HG03354 (cell line): Measurements from ENCODE around the gene PHOSPHO1.

ENCODE experiments used
- ATAC-seq: cut with Tn5 transposase; IDR thresholded peaks from one replicate; pipeline ENCODE4 v1.9.1; 2021; ENCODE audit warnings: mild to moderate bottlenecking; ENCODE audit not compliant: unreplicated experiment, poor library complexity, severe bottlenecking

PHOSPHO1 gene

DNA sequence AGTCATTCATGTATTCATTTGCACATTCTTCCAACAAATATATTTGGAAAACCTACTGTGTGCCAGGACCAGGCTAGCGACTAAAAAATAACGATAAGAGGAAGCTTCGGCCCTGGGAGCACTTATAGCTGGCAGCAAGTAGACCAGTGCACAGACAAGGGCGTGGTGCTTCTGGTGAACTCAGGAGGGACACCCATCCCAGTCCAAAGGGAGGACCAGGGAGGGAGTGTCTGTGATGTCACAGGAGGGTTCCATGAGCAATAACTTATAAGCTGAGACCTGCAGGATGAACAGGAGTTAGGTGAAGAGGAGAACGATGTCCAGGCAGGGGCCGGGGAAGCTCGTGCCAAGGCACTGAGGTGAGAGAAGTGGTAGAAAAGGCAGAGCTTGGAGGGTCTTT, 17.4 kb upstream of the PHOSPHO1 start:
- no peak for ATAC-seq

DNA sequence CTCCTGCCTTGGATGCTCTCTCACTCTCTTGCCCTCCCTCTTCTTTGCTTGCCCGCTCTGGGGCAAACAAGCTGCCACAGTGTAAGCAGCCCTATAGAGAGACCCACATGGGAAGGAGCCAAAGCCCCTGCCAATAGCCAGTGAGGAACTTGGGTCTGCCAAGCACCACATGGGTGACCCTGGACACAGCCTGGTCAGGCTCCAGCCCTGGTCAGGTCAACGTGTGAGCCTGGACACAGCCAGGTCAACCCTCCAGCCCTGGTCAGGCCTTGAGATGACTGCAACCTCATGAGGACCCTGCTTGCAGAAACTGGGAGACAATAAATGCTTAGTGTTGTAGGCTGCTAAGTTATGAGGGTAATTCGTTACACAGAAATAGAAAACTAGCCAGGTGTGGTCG, 14.3 kb upstream of the PHOSPHO1 start:
- no peak for ATAC-seq

DNA sequence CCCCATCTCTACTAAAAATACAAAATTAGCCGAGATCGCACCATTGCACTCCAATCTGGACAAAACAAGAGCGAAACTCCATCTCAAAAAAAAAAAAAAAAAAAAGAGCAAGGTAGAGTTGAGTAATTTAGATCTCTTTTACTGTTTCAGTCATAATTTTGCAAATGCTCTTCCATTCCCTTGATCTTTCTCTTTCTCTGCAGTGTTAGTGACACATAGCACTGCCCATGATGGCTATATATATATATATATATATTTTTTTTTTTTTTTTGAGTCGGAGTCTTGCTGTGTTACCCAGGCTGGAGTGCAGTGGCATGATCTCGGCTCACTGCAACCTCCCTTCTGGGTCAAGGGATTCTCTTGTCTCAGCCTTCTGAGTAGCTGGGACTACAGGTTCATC, 12.2 kb upstream of the PHOSPHO1 start:
- no peak for ATAC-seq

DNA sequence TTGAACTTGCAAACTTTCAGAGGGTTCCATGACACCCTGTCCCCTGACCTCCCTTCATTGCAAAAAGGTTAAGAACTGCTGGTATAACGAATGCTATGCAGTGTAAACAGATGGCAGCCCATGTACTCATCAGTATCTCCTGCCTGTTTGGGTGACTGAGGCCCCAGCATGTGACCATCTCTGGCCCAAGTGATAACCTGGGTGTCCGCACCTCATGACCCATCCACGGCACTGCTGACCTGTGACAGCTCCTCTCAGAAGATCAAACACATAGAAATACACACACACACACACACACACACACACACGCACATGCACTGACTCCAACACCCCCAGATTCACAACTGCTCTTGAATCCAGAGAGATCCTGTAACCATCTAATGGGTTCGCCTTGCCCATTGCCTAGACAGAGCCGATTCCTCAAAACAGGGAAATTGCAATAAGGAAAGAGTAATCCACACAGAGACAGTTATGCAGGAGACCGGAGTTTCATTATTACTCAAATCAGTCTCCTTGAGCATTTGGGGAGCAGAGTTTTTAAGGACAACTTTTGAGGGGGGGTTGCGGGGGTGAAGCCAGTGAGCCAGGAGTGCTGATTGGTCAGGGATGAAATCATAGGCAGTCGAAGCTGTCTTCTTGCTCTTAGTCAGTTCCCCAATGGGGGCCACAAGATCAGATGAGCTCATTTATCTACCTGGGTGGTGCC, 11.3 kb upstream of the PHOSPHO1 start:
- ATAC-seq: no peak

DNA sequence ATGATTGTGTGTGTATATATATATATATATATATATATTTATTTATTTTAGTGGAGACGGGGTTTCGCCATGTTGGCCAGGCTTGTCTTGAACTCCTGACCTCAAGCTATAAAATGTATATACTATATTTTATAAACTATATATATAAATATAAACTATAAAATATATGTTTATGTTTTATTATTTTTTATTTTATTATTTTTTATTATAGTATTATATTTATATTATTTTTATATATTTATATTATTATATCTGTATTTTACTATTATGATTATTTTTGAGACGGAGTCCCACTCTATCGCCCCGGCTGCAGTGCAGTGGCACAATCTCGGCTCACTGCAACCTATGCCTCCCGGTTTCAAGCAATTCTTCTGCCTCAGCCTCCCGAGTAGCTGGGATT, 10.5 kb upstream of the PHOSPHO1 start:
- no peak for ATAC-seq

DNA sequence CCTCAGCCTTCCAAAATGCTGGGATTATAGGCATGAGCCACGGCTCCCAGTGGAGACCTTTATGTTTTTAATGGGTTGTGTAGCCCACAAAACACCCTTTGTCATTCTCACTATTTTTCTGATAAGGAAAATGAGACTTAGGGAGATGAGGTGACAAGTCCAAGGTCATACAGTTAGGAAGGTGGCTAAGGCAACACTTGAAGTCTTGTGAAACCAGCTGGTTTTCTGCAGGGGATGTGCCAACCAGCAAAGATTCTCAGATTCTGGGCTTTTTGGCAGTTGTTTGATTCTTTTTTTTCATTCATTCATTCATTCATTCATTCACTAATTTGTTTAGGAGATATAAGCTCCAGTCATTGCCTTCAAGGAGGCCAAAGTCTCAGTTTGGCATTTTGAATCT, 10.0 kb upstream of the PHOSPHO1 start:
- no peak for ATAC-seq

DNA sequence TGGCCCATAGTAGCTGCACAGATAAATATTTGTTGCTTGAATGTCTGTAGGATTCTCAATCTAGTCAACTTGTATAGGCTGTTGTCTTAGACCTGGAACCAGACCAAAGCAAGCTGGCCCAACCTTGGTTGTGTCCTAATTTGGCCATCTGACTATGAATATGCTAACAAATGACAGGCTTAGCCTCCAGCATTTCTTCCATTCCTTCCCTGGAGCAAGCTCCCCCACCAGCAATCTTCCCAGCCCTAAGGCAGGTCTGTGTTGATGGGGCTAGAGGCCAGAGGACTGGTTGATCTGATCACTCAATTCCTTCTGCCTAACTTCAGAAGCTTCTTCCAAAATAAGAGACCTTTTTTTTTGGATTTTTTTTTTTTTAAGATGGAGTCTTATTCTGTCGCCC, 9.4 kb upstream of the PHOSPHO1 start:
- no peak for ATAC-seq

DNA sequence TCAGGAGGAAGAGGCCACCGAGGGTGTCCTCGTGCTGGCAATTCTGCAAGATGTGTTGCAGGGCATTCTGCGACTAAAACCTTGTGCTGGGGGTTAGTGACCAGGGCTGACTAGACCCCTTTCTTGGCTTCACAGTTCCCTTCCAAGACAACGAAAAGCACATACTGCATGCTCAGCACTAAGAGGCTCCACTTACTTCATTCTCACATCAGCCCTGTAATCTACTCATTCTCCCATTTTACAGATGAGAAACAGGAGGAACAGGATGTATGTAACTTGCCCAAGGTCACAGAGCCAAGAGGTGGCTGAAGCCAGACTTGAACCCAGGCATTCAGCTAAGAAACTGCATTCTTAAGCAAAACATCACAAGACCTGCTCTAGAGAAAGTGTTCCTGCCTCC, 5.3 kb upstream of the PHOSPHO1 start:
- ATAC-seq: no peak

DNA sequence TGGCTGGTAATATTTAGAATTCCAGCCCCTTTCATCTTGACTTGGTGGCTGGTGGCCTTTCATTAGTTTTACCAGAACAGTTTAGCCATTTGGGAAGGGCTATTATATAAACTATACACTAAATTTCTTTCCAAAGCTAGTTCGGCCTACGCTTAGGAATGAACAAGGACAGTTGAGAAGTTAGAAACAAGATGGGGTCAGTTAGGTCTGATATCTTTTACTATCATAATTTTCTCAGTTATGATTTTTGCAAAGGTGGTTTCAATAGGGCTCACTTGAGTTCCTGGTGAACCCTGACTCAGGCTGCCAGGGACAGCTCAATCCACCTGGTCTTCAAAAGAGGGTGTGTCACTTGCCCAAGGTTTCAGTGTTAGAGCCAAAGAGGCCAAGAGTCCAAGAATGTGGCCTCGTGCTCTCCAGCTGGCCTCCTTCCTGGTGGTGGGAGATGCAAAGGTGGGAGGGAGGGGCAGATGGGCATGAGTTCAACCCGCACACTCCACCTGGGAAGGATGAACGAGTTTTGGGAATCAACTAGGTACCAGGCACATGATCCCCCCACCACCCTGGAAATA, 4.0 kb upstream of the PHOSPHO1 start:
- no peak for ATAC-seq

DNA sequence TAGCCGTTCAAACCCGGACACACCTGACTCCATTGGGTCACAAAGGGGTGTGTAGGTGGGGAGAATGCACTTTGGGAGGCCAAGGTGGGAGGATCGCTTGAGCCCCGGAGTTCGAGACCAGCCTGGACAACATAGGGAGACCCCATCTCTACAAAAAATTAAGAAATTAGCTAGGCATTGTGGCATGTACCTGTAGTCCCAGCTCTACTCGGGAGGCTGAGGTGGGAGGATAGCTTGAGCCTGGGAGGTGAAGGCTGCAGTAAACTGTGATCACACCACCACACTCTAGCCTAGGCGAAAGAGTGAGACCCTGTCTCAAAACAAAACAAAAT, 942 bp upstream of the PHOSPHO1 start:
- no peak for ATAC-seq

DNA sequence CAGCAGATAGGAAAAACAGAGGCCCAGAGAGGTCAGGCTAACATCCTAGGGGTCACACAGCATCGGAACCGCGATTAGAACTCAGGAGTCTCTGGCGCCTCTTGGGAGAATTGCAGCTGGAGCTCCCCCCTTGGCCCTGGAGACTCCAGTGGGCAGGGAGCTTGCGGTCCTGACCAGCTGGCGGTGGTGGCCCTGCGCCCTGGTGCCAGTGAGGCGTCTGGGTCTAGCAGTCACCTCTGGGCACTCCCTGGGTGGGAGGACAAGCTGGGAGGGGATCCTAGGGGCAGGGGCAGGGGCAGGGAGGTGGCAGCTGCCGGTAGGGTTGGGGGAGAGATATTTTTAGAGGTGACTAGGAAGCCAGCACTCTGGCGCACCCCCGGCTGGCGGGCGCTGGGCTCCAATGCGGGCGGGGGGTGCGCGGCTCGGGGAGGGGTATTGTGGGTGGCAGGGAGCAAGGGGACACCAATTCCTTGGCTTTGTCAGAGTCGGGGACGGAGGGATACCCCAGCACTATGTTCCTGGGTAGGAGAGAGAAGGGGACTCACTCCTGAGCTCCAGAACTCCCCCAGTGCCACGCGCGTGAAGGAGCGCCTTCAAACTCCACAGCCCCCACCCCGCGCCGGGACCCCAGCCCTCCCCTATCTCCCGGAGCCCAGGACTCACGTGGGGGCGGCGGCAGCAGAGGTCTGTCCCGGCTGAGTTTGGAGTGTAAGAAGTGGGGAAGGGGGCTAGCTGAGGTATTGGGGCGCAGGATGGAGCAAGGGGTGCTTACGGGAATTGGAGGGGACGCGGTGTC, 584 bp downstream of the PHOSPHO1 start:
- ATAC-seq: peak; percentile 6

DNA sequence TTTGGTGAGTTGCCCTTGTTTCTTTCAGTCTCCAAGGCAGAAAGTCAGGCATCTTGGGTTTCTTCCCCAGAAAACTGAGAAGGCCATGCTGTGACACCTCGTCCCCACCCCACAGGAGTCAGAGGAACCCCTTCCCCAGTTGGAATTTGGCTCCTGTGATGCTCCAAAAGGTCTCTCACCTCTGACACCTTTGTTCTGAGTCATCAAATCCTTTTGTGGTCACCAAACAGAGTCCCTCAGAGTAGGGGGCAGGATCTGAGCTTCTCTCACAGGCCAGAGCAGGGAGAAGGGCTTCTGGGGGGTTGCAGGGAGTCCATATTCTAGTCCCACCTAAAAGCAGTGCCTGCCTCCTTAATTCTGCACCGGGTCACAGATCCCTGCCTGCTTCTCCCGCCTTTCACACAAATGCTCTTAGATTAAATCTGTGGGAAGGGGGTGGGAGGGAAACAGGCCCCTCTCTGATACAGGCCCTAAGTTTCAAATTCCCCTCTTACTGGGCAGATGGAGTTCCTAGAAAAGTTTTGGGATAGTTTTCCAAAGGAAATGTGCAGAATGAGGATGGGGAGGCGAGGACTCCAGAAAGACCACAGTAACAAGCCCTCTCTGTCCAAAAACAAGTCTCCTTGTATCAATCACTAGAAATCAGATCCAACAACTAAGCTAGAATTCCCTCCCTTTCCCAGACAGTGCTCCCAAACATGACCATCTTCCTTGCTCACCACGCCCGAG, 1.3 kb downstream of the PHOSPHO1 start:
- no peak for ATAC-seq

DNA sequence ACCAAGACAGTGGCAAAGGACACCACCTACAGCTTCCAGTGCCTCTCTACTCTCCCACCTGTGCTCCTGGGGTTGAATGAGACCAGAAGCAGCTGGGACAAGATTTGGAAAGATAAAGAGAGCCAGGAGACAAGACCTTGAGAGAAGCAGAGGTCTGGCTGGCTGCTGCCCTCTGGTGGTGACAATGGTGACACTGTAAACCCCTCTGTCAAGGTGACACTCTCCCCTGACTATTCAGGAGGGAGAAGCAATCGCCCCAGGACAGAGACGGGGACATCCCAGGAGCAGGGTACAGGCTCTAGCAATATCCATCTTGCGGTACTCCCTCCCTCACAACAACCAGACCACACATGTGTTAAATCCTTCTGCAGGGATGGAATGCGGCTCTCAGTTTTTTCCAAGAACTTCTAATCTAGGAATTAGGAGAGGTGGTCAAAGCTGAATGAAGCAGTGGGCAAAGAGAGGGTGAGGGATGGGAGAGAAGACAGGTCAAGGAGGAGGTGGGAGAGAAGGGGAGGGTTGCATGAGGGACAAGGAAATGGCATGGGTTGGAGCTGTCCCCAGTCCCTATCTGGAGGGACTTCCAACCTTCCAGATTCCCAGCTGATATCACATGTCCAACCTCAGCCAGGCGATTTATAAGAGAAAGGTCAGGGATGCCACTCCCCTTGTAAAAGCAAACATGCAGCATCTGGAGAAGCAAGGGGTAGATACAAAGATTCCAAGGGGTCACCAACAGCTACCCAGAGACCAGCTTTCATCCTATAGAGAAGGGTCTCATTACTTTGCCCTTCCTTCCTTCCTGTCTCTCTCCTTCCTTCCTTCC, 2.9 kb downstream of the PHOSPHO1 start:
- no peak for ATAC-seq

DNA sequence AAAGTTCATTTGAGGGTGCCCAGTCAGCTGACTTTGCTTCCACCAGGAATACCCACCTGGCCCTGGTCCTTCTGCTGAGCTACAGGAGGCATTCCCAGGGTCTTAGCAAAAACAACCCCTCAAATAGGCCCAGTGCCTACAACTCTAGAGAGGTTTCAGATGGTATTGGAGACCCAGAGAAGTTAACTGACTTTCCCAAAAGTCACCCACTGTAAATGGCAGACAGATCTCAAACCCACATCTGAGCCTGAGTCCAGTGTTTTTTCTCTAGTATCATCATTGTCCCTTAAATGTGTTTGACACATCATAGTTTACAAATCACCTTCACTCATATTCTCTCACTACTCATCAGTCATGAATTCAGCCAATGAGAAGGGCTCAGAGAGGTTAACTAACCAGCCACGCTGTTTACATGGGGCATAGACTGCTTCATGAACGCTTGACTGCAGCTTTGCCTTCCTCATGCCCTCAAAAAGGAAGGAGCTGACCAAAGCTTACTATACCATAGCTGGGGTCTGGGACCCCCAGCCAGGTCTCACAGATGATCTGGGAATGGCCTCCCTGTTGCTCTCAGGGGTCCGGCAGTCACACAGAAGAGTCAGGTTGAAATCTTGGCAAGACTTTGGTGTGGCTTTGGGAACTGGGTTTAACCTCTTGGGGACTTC, 3.7 kb downstream of the PHOSPHO1 start:
- ATAC-seq: no peak

DNA sequence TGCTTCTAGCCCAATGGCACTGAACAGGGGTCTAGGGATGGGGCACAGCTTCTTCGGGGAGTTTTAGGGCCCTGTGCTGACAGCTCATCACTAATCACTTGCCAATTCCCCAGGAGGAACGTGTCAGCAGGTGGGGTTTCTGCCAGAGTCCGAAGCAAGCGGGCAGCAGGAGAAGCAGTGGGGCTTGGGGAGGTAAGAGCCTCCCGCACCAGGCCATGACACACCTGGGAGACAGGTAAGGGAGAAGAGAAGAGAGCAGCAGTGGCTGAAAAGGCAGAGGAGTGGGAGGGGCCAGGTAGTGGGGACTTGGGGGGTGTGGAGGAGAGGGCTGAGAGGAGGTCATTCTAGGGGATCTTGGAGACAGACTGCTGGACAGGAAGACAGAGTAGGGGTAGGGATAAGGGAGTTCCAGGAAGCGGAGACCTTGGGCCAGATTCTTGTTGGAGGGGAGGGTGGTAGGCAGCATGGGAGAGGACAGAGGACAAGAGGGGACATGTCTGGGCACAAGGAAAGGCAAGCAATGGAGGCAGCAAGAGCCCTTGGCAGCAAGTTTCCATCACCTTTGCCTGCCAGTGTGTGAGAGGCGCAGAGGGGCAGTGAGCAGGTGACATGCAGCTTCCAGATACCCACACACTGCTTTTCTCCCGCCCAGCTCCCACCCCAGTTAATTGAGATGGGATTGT, 4.9 kb downstream of the PHOSPHO1 start:
- no peak for ATAC-seq

DNA sequence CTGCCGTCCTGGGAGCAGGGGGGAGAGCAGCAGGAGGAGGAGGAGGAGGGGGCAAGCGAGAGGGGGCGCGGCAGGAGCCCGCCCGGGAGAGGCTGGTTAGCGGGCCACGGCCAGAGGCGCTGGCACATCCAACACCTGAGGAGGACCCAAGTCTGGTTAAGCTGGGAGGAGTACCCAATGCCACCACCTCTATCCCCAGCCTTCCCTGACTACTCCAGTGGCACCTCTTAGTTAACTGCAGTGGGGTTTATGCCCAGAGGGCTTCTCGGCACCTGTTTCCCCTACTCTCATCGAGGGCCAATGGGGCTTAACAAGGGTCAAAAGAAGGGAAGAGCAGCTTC, 5.6 kb downstream of the PHOSPHO1 start:
- ATAC-seq: no peak

DNA sequence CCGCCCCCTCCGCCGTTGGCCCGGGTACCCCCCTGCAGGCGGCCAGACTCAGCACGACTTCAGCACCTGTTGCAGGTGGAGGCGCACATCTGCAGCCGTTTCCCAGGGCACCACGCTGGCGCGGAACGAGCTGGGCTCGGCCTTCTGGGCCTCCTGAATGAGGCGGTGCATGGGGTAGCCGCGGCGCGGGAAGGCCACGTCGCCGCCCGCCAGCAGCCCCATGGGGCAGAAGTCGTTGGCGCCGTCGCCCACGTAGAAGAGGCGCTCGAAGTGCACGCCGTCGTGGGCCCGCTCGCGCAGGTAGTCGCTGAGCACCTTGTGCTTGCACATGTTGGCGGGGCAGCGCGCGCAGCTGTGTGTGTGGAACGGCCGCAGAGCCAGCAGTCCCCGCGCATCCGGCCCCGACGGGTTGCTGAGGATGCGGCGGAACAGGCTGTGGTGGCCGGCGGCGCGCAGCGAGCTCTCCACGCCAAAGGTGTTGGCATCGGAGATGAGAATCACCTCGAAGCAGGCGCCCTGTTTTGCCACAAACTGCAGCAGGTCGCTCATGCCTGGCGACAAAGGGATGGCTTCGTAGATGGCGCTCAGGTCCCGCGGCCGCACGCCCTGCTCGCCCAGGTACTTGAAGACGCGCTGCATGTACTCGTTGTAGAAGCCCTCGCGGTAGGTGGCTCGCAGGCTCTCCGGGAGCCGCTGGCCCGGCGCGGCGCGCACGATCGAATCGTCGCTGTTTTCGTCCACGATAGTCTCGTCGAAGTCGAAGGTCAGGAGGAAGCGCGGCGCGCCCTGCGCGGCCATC, 6.2 kb downstream of the PHOSPHO1 start:
- no peak for ATAC-seq

DNA sequence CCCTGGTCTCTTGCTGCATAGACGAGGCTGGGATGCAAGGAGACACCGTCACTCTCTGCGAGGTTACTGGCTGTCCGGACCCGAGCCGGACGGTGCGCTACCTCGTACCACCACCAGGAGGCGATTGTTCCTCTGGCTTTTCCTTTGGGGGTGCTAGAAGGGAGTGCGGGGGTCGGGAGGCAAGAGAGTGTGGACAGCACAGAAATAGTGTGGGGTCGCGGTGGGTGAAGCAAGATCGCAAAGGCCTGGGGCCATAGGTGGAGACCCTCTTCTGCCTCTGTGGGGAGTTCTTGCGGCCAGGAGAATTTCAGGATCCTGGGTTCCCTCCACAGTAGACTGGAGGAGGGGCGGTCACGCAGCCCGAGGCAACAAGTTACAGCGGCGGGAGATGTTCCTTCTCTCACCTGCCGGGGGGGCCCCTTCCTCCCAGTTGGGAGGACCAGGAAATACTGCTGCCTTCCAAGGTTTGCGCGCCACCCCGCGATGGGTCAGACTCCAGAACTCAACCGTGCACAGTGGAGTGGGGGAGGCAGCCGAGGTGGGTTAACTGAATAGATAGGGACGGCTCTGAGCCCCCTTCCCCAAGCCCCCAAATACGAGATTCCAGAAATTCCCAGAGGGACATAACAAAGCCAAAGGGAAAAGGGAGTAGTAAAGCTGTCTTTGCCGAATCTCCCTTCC, 6.9 kb downstream of the PHOSPHO1 start:
- ATAC-seq: no peak
